Raji (cell line): ENCODE measurements around the gene FBXO9.

Experiments used
- POLR2A ChIP-seq: IDR thresholded peaks from 2 replicates; pipeline ENCODE4 v1.6.1; 2011; ENCODE audit warnings: low read depth, low read length, control low read depth; ENCODE audit not compliant: insufficient read depth

FBXO9 gene

DNA sequence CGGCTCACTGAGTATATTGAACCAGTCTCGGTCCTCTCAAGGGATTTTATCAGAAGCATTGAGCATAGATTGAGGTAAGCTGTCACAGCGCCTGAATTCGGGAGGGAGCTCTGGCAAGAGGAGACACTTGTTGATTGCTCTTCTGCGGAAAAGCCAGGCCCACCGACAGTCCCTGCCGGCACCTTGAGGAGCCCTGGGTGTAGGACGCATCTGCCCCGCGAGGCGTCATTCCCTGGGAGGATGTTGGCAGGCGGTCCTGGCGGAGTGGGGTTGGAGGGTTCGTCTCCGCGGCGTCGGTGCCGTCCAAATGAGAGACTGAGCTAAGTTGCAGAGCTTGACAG is 843 bp downstream of the FBXO9 start:
- TF ChIP-seq POLR2A, result no peak

DNA sequence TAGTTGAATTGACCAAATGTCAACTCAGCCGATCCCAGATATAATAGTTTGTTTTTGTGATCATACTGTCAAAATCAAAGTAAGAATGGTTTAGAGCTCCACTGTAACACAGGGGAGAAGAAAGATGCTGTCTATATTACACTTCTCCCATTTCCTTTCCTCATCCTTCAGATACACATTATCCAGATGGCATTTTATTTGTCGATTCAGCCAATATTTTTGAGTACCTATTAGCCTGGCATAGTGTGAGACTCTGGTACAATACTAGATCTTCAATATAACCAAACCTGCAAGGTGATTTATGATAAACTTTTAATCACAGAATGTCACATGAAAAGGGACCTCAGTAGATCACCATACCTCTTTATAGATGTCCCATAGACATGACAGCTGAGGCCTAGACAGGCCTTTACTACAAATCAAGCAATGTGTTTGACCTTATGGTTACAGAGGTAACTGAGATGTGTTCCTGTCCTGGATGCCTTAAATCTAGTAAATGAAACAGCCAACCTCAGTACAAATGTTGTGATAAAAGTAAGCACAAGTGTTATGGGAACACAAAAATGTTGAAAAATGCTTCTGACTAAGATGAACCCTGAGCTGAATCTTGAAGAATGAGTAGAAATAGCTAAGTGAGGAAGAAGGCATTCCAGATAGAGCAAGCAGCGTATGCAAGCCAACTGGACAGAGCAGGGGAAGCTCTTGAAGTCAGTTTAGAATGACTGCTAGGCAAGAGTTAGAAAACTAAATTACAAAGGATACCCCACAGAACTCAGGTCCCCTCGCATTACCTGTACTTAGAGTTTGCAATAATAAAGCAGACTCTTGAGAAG is 1.9 kb downstream of the FBXO9 start:
- TF ChIP-seq POLR2A, result no peak

GRCh38 chr6:53067849-53068361 is 2.7 kb downstream of the FBXO9 start:
- no peak for TF ChIP-seq POLR2A

DNA sequence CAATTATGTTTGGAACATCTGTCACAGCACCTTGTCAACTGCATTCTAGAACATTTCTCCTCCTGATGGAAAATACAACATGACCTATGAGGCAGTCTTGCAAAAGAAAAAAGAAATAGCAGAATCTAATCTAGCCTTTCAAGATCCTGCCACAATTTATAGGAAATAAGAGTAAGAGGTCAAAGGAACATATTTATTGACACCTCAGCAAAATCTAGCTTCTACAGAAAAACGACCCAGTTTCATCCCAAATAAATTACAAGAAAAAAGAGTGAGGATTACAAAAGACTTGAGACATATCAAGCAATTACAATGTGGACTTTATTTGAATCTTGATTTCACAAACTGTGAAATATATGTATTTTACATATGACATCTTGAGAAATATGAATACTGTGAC is 4.2 kb downstream of the FBXO9 start:
- TF ChIP-seq POLR2A, result no peak

- no peak for TF ChIP-seq POLR2A
Observed at GRCh38 chr6:53070806-53071205, 5.6 kb downstream of the FBXO9 start.

- TF ChIP-seq POLR2A, result no peak
Observed at GRCh38 chr6:53074347-53074746, 9.1 kb downstream of the FBXO9 start.

DNA sequence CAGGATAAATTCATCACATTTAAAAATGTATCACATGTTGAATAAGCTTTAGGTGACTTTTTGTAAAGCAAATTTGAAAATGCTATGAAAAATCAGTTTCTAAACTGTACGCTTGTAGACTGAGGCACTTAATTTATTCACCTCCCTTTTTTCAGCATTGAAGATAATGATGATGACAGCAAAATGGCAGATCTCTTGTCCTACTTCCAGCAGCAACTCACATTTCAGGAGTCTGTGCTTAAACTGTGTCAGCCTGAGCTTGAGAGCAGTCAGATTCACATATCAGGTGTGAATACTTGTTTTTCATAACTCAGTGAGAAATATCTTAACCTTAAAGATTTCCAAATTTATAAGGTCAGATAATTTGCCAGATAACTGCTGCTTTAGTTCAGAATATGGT is 15.6 kb downstream of the FBXO9 start:
- no peak for TF ChIP-seq POLR2A

DNA sequence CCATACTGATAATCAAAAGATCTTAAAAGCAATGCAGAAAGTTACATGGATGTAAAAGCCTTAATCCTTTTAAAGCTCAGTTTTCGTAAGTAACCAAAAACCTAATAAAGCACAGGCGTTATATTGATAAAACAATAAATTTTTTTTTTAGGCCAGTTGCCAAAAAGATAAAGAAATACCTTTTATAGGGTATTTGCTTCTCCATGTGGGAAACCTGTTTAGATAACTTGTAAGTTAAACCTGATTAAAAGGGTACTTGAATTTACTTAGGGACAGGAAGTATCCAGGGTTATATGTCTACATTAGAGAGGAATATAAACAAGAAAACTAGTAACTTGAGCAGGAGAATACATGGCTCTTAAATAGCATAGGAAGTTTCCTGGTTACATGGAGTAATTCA is 21.1 kb downstream of the FBXO9 start:
- no peak for TF ChIP-seq POLR2A

DNA sequence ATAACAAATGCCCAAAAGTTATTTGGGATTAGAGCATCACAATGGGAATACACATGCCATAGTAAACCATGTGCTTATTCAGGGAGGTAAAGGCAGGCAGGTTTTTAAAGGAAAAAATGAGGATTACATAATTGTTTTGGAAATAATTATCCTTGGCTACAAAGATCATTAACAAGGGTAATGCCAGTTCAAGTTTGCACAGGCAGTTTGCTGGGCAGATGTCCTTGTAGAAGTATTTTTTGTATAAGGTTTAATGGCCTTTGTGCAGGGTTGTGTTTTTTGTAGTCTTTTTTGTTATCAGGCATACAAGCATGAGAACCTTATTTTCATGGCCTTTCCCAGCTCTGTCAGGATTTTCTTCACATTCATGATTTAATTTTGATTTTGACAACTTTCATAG is 24.7 kb downstream of the FBXO9 start:
- no peak for TF ChIP-seq POLR2A

DNA sequence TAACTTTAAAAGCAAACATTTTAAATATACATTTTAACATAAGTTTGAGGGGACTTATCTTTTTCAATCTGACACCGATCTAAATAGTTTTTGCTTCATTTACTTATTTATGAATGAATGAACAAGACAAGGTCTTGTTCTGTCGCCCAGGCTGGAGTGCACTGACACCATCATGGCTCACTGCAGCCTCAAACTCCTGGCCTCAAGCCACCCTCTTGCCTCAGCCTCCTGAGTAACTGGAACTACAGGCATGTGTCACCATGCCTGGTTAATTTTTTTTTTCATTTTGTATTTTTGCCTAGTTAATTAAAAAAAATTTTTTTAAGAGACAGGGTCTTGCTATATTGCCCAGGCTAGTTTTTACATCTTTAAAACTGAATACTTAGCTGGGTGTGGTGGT is 25.4 kb downstream of the FBXO9 start:
- no peak for TF ChIP-seq POLR2A

DNA sequence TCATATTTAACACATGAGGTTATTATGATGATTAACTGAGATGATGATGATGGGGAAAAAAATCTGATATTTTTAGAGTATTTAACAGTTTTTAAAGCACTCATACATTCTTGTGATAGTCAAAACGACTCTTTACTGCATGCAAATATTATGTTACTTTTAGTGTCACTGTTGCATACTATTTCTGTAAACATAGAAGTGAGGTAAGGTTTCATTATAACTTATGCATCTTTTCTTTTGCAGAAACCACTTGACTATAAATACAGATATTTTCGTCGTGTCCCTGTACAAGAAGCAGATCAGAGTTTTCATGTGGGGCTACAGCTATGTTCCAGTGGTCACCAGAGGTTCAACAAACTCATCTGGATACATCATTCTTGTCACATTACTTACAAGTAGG is 30.1 kb downstream of the FBXO9 start:
- TF ChIP-seq POLR2A, result no peak

GRCh38 chr6:53095716-53096115 is 30.5 kb downstream of the FBXO9 start:
- TF ChIP-seq POLR2A, result no peak

GRCh38 chr6:53100561-53100960 is 35.4 kb downstream of the FBXO9 start:
- TF ChIP-seq POLR2A, result no peak

GRCh38 chr6:53101006-53101405 is 35.8 kb downstream of the FBXO9 start:
- TF ChIP-seq POLR2A, result no peak

GRCh38 chr6:53103993-53104675 is 38.9 kb downstream of the FBXO9 start:
- TF ChIP-seq POLR2A, result no peak

- no peak for TF ChIP-seq POLR2A
Observed at GRCh38 chr6:53104916-53105315, 39.7 kb downstream of the FBXO9 start.

GRCh38 chr6:53107091-53107490 is 41.9 kb downstream of the FBXO9 start:
- TF ChIP-seq POLR2A, result no peak

GRCh38 chr6:53109612-53110011 is 44.4 kb downstream of the FBXO9 start:
- no peak for TF ChIP-seq POLR2A
